Hepatocyte (in vitro differentiated cells): ENCODE data around the gene SV2C. TPM values are rescaled to one million over a fixed set of nuclear protein-coding genes. Genes with fewer than 3 reads are reported as not detected.
"Not testable (repeated sequence)": the region's sequence is repeated elsewhere in the genome, so short reads cannot be mapped to it uniquely, and the experiment has no call there.

ENCODE experiments used
- DNase-seq: peaks from one replicate; pipeline ENCODE4 v3.0.0-alpha.2; 2016; ENCODE audit warnings: low spot score
- H2AFZ ChIP-seq: fragments of 200-600 bp; sonication (generic); 2 replicates; pipeline ENCODE4 v1.6.0; 2016; ENCODE audit warnings: antibody characterized with exemption, mild to moderate bottlenecking
- H3K27ac ChIP-seq: fragments of 200-600 bp; sonication (generic); 2 replicates; pipeline ENCODE4 v1.5.1; 2016; ENCODE audit warnings: mild to moderate bottlenecking
- H3K27me3 ChIP-seq: fragments of 200-600 bp; sonication (generic); 2 replicates; pipeline ENCODE4 v1.6.1; 2016
- H3K36me3 ChIP-seq: fragments of 200-600 bp; sonication (generic); replicated peaks from 2 replicates; pipeline ENCODE4 v1.5.1; 2016; ENCODE audit warnings: low read depth; ENCODE audit not compliant: insufficient read depth
- H3K4me1 ChIP-seq: fragments of 200-600 bp; sonication (generic); 2 replicates; pipeline ENCODE4 v1.5.1; 2016; ENCODE audit warnings: mild to moderate bottlenecking, moderate library complexity; ENCODE audit not compliant: insufficient read depth
- H3K4me2 ChIP-seq: fragments of 200-600 bp; sonication (generic); 2 replicates; pipeline ENCODE4 v1.6.0; 2016
- H3K4me3 ChIP-seq: fragments of 200-600 bp; sonication (generic); 2 replicates; pipeline ENCODE4 v1.5.1; 2016; ENCODE audit warnings: mild to moderate bottlenecking
- H3K79me2 ChIP-seq: fragments of 200-600 bp; sonication (generic); 2 replicates; pipeline ENCODE4 v1.6.0; 2017; ENCODE audit warnings: mild to moderate bottlenecking
- H3K9me2 ChIP-seq: fragments of 200-600 bp; sonication (generic); replicated peaks from 2 replicates; pipeline ENCODE4 v1.6.0; 2017; ENCODE audit warnings: mild to moderate bottlenecking; ENCODE audit not compliant: insufficient read depth
- H3K9me3 ChIP-seq: fragments of 200-600 bp; sonication (generic); 2 replicates; pipeline ENCODE4 v1.5.1; 2016; ENCODE audit warnings: low read depth, mild to moderate bottlenecking
- H4K20me1 ChIP-seq: fragments of 200-600 bp; sonication (generic); 2 replicates; pipeline ENCODE4 v1.6.0; 2016; ENCODE audit warnings: mild to moderate bottlenecking; ENCODE audit not compliant: insufficient read depth, poor library complexity, severe bottlenecking
- CTCF ChIP-seq: fragments of 200-600 bp; sonication (generic); IDR thresholded peaks from 2 replicates; pipeline ENCODE4 v1.5.1; 2016; ENCODE audit warnings: antibody characterized with exemption, mild to moderate bottlenecking; ENCODE audit not compliant: poor library complexity
- EZH2 ChIP-seq: fragments of 200-600 bp; sonication (generic); IDR thresholded peaks from 2 replicates; pipeline ENCODE4 v1.6.1; 2016; ENCODE audit warnings: antibody characterized with exemption, mild to moderate bottlenecking, borderline replicate concordance
- EZH2phosphoT487 ChIP-seq: fragments of 200-600 bp; sonication (generic); IDR thresholded peaks from one replicate; pipeline ENCODE4 v1.6.1; 2018; ENCODE audit warnings: antibody characterized with exemption, mild to moderate bottlenecking, low read depth, moderate library complexity; ENCODE audit not compliant: unreplicated experiment, severe bottlenecking
- WGBS: methylation state at CpG from one replicate; pipeline ENCODE4 v1.1.6; 2016; ENCODE audit warnings: low lambda C conversion rate; ENCODE audit errors: missing lambda C conversion rate; 5-methylcytosine and 5-hydroxymethylcytosine counted together
- polyA plus RNA-seq: library from polyadenylated mRNA; unstranded; fragments of >200 nt; fragmentation: Nextera tagmentation; extraction: Ambion mirVana; gene quantifications from 2 replicates; pipeline ENCODE4 v1.2.1, GENCODE V29; 2016
- total RNA-seq: library from RNA; depleted of rRNA; stranded (reverse); fragments of >200 nt; gene quantifications from 2 replicates; pipeline ENCODE4 v1.2.3, GENCODE V29; 2014

SV2C gene
- total and polyA plus RNA-seq, 2 experiments from 2014 or later: under 0.01 to 0.05 TPM

GRCh38 chr5:76230711-76231285, 147.6 kb downstream of the SV2C start:
- WGBS: 57% methylated on average over 2 of the region's 2 CpGs
- H4K20me1 ChIP-seq: no peaks in the 10 kb centered on the region
- TF ChIP-seq EZH2 (no peak), CTCF (no peak)
- H3K4me1 ChIP-seq: no peaks in the 10 kb centered on the region
- DNase-seq: no peak
- no peaks in the 10 kb centered on the region for H3K9me2 ChIP-seq
- H2AFZ ChIP-seq: no peak overlapping the region
- H3K36me3 ChIP-seq: no peaks in the 10 kb centered on the region
- no peaks in the 10 kb centered on the region for H3K27me3 ChIP-seq
- H3K27ac ChIP-seq: no peak overlapping the region
- H3K4me3 ChIP-seq: no peak overlapping the region
- no peaks in the 10 kb centered on the region for H3K79me2 ChIP-seq
- no peaks in the 10 kb centered on the region for H3K9me3 ChIP-seq
- no peak overlapping the region for H3K4me2 ChIP-seq

- Histone ChIP-seq H3K4me2 (no peak overlapping the region), H3K4me3 (no peak overlapping the region), H3K36me3 (no peaks in the 10 kb centered on the region), H4K20me1 (no peaks in the 10 kb centered on the region), H3K27ac (no peak overlapping the region), H2AFZ (no peak overlapping the region), H3K9me2 (no peaks in the 10 kb centered on the region), H3K27me3 (no peaks in the 10 kb centered on the region), H3K4me1 (no peaks in the 10 kb centered on the region), H3K9me3 (no peaks in the 10 kb centered on the region), H3K79me2 (no peaks in the 10 kb centered on the region)
- TF ChIP-seq EZH2phosphoT487 (no peak), EZH2 (no peak), CTCF (no peak)
- 73% methylated on average over 4 of the region's 4 CpGs for WGBS
- no peak for DNase-seq
These were observed 151.5 kb downstream of the SV2C start for GRCh38 chr5:76234665-76235064.

GRCh38 chr5:76236684-76237083, 153.5 kb downstream of the SV2C start:
- TF ChIP-seq EZH2phosphoT487: no peak
- no peaks in the 10 kb centered on the region for H3K9me3 ChIP-seq
- 84% methylated on average over 4 of the region's 4 CpGs for WGBS

GRCh38 chr5:76240336-76240735, 157.2 kb downstream of the SV2C start:
- no peaks in the 10 kb centered on the region for H3K9me3 ChIP-seq
- WGBS: 72% methylated on average over 2 of the region's 2 CpGs
- H3K4me2 ChIP-seq: no peak overlapping the region
- no peaks in the 10 kb centered on the region for H3K36me3 ChIP-seq
- TF ChIP-seq EZH2: no peak
- TF ChIP-seq CTCF: no peak
- no peak for TF ChIP-seq EZH2phosphoT487
- H2AFZ ChIP-seq: no peak overlapping the region
- no peak overlapping the region for H3K4me3 ChIP-seq
- no peak overlapping the region for H3K27ac ChIP-seq
- H4K20me1 ChIP-seq: no peaks in the 10 kb centered on the region
- H3K79me2 ChIP-seq: no peaks in the 10 kb centered on the region
- no peaks in the 10 kb centered on the region for H3K27me3 ChIP-seq
- H3K9me2 ChIP-seq: no peaks in the 10 kb centered on the region
- H3K4me1 ChIP-seq: no peaks in the 10 kb centered on the region
- no peak for DNase-seq

More at GRCh38 chr5:76236684-76237083, 153.5 kb downstream of the SV2C start:
- Histone ChIP-seq H3K9me2 (no peaks in the 10 kb centered on the region), H3K27ac (no peak overlapping the region), H3K4me1 (no peaks in the 10 kb centered on the region), H3K27me3 (no peaks in the 10 kb centered on the region), H3K36me3 (no peaks in the 10 kb centered on the region), H3K4me3 (no peak overlapping the region), H3K79me2 (no peaks in the 10 kb centered on the region), H4K20me1 (no peaks in the 10 kb centered on the region), H3K4me2 (no peak overlapping the region), H2AFZ (no peak overlapping the region)
- DNase-seq: no peak

GRCh38 chr5:76242155-76242554, 159.0 kb downstream of the SV2C start:
- H3K4me3 ChIP-seq, H2AFZ ChIP-seq, H3K36me3 ChIP-seq, H3K9me3 ChIP-seq, H3K27ac ChIP-seq, H3K9me2 ChIP-seq, H3K4me1 ChIP-seq, DNase-seq, H4K20me1 ChIP-seq, H3K79me2 ChIP-seq, H3K27me3 ChIP-seq, H3K4me2 ChIP-seq: not testable (repeated sequence)
- WGBS: 97% methylated on average over 22 of the region's 22 CpGs
